Panc1 (cell line): ENCODE measurements around the gene RGS9BP.

Experiments used
- POLR2AphosphoS5 ChIP-seq: IDR thresholded peaks from 2 replicates; pipeline ENCODE4 v1.6.1; 2012; ENCODE audit warnings: mild to moderate bottlenecking, low read depth, low read length, moderate library complexity
- SIN3A ChIP-seq: IDR thresholded peaks from 2 replicates; pipeline ENCODE4 v1.6.1; 2012; ENCODE audit warnings: low read depth, mild to moderate bottlenecking, low read length, moderate library complexity, borderline replicate concordance; ENCODE audit not compliant: insufficient read depth
- TCF7L2 ChIP-seq: IDR thresholded peaks from 2 replicates; pipeline ENCODE4 v1.6.1; 2011; ENCODE audit warnings: mild to moderate bottlenecking, low read depth, low read length, inconsistent platforms
- TF ChIP-seq, protein P1 (sequence below), 2 experiments: IDR thresholded peaks; 2 replicates each; pipeline ENCODE4 v1.6.1; 2011 to 2012; ENCODE audit warnings: low read depth in 2 of 2, control low read depth in 1 of 2, low read length in 1 of 2, mild to moderate bottlenecking in 1 of 2, moderate library complexity in 1 of 2; ENCODE audit not compliant: insufficient read depth in 1 of 2
- TF ChIP-seq, protein P2 (sequence below): fragments of 450-650 bp; IDR thresholded peaks from 2 replicates; pipeline ENCODE4 v1.5.1; 2017; ENCODE audit warnings: mild to moderate bottlenecking

DNA sequence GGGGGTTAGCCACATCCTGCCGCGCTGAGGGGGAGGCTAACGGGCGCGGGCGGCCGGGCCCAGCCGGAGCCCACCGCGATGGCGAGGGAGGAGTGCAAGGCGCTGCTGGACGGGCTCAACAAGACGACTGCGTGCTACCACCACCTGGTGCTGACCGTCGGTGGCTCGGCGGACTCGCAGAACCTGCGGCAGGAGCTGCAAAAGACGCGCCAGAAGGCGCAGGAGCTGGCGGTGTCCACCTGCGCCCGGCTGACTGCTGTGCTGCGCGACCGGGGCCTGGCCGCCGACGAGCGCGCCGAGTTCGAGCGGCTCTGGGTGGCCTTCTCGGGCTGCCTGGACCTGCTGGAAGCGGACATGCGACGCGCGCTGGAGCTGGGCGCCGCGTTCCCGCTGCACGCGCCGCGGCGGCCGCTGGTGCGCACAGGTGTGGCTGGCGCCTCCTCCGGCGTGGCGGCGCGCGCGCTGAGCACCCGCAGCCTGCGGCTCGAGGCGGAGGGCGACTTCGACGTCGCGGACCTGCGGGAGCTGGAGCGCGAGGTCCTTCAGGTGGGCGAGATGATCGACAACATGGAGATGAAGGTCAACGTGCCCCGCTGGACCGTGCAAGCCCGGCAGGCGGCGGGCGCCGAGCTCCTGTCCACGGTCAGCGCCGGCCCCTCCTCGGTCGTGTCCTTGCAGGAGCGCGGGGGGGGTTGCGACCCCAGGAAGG, 692 bp downstream of the RGS9BP start:
- TF ChIP-seq, protein P1, sequence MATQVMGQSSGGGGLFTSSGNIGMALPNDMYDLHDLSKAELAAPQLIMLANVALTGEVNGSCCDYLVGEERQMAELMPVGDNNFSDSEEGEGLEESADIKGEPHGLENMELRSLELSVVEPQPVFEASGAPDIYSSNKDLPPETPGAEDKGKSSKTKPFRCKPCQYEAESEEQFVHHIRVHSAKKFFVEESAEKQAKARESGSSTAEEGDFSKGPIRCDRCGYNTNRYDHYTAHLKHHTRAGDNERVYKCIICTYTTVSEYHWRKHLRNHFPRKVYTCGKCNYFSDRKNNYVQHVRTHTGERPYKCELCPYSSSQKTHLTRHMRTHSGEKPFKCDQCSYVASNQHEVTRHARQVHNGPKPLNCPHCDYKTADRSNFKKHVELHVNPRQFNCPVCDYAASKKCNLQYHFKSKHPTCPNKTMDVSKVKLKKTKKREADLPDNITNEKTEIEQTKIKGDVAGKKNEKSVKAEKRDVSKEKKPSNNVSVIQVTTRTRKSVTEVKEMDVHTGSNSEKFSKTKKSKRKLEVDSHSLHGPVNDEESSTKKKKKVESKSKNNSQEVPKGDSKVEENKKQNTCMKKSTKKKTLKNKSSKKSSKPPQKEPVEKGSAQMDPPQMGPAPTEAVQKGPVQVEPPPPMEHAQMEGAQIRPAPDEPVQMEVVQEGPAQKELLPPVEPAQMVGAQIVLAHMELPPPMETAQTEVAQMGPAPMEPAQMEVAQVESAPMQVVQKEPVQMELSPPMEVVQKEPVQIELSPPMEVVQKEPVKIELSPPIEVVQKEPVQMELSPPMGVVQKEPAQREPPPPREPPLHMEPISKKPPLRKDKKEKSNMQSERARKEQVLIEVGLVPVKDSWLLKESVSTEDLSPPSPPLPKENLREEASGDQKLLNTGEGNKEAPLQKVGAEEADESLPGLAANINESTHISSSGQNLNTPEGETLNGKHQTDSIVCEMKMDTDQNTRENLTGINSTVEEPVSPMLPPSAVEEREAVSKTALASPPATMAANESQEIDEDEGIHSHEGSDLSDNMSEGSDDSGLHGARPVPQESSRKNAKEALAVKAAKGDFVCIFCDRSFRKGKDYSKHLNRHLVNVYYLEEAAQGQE (IDR thresholded peaks at IDR 0.05; ENCODE audit: insufficient read depth in 1 of 2, low read depth in 2 of 2, low read length in 1 of 2): no peak
- TF ChIP-seq, protein P2, sequence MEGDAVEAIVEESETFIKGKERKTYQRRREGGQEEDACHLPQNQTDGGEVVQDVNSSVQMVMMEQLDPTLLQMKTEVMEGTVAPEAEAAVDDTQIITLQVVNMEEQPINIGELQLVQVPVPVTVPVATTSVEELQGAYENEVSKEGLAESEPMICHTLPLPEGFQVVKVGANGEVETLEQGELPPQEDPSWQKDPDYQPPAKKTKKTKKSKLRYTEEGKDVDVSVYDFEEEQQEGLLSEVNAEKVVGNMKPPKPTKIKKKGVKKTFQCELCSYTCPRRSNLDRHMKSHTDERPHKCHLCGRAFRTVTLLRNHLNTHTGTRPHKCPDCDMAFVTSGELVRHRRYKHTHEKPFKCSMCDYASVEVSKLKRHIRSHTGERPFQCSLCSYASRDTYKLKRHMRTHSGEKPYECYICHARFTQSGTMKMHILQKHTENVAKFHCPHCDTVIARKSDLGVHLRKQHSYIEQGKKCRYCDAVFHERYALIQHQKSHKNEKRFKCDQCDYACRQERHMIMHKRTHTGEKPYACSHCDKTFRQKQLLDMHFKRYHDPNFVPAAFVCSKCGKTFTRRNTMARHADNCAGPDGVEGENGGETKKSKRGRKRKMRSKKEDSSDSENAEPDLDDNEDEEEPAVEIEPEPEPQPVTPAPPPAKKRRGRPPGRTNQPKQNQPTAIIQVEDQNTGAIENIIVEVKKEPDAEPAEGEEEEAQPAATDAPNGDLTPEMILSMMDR: no peak
- TF ChIP-seq TCF7L2 (no peak), POLR2AphosphoS5 (no peak), SIN3A (no peak)
